Brain microvascular endothelial cell (primary cell): ENCODE measurements around the gene ATP7B.
"Not testable (repeated sequence)": the region's sequence is repeated elsewhere in the genome, so short reads cannot be mapped to it uniquely, and the experiment has no call there.

ENCODE experiments used
- DNase-seq: peaks from one replicate; pipeline ENCODE4 v3.0.0-alpha.2; 2020
- H3K27ac ChIP-seq: fragments of 250-450 bp; sonication (Bioruptor Pico); 2 replicates; pipeline ENCODE4 v1.5.1; 2020; ENCODE audit warnings: mild to moderate bottlenecking, moderate library complexity
- H3K27me3 ChIP-seq: fragments of 250-450 bp; sonication (Bioruptor Pico); replicated peaks from 2 replicates; pipeline ENCODE4 v1.5.1; 2020; ENCODE audit warnings: mild to moderate bottlenecking
- H3K36me3 ChIP-seq: fragments of 250-450 bp; sonication (Bioruptor Pico); replicated peaks from 2 replicates; pipeline ENCODE4 v1.5.1; 2020; ENCODE audit warnings: mild to moderate bottlenecking
- H3K4me3 ChIP-seq: 2 replicates; pipeline ENCODE4 v1.5.1; 2011; ENCODE audit warnings: low read depth, mild to moderate bottlenecking, control low read depth, low read length, moderate library complexity
- in situ Hi-C: cut with HindIII; loops from 2 replicates; pipeline ENCODE4 v1.10.0; 2017; ENCODE audit warnings: low sequenced_read_pairs, low pct_ligation_motif_present
- TF ChIP-seq, protein P1 (sequence below): IDR thresholded peaks from 2 replicates; pipeline ENCODE4 v1.5.1; 2011; ENCODE audit warnings: low read depth, mild to moderate bottlenecking, moderate library complexity, low read length, control low read depth, inconsistent platforms; ENCODE audit errors: missing control alignments

ATP7B gene

DNA sequence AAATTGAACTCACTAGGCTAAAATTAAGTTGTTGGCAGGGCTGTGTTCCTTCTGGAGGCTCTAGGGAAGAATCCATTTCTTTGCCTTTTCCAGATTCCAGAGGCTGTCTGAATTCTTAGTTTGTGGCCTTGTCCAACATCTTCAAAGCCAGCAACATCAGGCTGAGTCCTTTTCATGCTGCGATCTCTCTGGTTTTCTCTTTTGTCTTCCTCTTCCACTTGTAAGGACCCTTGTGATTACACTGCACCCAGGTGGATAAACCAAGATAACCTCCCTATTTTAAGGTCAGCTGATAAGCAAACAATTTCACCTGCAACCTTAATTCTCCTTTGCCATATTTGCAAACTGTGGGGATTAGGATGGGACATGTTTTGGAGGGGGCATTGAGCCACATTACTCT lies 24.8 kb upstream of the ATP7B start:
- Histone ChIP-seq H3K4me3 (no peak overlapping the region), H3K27ac (no peak overlapping the region), H3K27me3 (no peaks in the 10 kb centered on the region), H3K36me3 (no peaks in the 10 kb centered on the region)
- DNase-seq: no peak
- in situ Hi-C loops: no loop called here
- TF ChIP-seq, protein P1, sequence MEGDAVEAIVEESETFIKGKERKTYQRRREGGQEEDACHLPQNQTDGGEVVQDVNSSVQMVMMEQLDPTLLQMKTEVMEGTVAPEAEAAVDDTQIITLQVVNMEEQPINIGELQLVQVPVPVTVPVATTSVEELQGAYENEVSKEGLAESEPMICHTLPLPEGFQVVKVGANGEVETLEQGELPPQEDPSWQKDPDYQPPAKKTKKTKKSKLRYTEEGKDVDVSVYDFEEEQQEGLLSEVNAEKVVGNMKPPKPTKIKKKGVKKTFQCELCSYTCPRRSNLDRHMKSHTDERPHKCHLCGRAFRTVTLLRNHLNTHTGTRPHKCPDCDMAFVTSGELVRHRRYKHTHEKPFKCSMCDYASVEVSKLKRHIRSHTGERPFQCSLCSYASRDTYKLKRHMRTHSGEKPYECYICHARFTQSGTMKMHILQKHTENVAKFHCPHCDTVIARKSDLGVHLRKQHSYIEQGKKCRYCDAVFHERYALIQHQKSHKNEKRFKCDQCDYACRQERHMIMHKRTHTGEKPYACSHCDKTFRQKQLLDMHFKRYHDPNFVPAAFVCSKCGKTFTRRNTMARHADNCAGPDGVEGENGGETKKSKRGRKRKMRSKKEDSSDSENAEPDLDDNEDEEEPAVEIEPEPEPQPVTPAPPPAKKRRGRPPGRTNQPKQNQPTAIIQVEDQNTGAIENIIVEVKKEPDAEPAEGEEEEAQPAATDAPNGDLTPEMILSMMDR: no peak

DNA sequence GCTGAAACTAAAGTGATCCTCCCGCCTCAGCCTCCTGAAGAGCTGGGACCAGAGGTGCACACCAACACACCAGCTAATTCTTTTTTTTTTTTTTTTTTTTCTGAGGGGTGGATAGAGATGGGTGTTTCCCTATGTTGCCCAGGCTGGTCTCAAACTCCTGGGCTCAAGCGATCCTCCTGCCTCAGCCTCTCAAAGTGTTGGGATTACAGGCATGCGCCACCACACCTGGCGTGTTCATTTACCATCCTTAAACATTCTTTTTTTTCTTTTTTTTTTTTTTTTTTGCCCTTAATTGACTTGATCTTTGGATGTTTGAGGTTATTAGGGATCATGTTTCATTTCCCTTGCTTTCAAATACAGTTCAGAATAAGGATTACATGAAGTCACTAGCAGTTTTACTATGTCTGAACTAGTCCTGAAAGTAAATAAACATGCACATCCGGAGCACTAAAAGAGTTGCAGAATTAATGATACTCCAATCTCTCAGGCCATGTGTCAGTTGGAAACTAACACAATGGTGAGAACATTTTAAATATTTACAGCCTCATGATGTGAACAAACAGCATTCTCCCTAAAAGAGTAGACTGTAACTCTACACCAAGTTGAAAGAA lies 23.5 kb upstream of the ATP7B start:
- H3K27ac ChIP-seq: no peak overlapping the region
- TF ChIP-seq, protein P1: no peak
- DNase-seq: no peak

DNA sequence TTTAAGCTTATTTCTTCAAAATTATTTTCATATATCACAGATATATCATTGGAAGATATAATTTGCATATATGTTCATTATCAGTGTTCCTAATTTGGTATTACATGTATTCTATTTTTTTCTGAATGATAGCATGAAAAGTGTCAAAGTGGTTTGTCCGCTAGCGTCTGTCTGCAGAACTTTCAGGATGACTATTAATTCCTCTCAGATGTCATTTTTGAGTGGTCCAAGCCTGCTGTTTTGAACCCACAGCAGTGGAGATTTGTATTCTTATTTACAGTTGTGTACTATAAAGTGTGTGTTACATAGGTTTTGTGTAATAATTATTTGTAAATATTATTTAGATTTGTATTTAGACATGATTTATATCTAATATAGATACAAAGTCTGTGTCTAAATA lies 21.8 kb upstream of the ATP7B start:
- H3K36me3 ChIP-seq: peaks cover 3% of the 10 kb centered on the region
- TF ChIP-seq, protein P1: no peak
- H3K27me3 ChIP-seq: no peaks in the 10 kb centered on the region
- DNase-seq: no peak
- in situ Hi-C loops: no loop called here
- no peak overlapping the region for H3K4me3 ChIP-seq
- H3K27ac ChIP-seq: no peak overlapping the region

More for the DNA sequence above, 23.5 kb upstream of the ATP7B start:
- Histone ChIP-seq H3K4me3 (no peak overlapping the region), H3K36me3 (no peaks in the 10 kb centered on the region), H3K27me3 (no peaks in the 10 kb centered on the region)
- in situ Hi-C loops: no loop called here

DNA sequence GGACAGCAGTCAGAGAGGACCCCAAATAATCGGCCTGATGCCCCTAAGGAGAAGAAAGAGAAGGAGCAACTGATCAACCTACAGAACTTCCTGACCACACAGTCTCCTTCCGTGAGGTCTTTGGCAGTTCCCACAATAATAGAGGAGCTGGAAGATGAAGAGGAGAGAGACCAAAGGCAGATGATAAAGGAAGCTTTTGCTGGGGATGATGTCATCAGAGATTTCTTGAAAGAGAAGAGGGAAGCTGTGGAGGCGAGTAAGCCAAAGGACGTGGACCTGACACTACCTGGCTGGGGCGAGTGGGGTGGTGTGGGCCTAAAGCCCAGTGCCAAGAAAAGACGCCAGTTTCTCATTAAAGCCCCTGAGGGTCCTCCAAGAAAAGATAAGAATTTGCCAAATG lies 19.2 kb upstream of the ATP7B start:
- DNase-seq, H3K27ac ChIP-seq, H3K27me3 ChIP-seq, in situ Hi-C loops, H3K4me3 ChIP-seq: not testable (repeated sequence)
- H3K36me3 ChIP-seq: peaks cover 12% of the 10 kb centered on the region

DNA sequence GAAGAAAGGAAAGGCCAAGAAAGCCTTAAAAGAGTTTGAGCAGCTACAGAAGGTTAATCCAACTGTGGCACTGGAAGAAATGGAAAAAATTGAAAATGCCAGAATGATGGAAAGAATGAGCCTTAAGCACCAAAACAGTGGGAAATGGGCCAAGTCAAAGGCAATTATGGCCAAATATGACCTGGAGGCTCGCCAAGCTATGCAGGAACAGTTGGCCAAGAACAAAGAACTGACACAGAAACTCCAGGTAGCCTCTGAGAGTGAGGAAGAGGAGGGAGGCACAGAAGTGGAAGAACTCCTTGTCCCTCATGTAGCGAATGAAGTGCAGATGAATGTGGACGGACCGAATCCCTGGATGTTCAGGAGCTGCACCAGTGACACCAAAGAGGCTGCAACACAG lies 18.3 kb upstream of the ATP7B start:
- no peak overlapping the region for H3K27ac ChIP-seq
- H3K27me3 ChIP-seq: no peaks in the 10 kb centered on the region
- in situ Hi-C loops: no loop called here
- no peak for DNase-seq
- TF ChIP-seq, protein P1: no peak
- peaks cover 16% of the 10 kb centered on the region for H3K36me3 ChIP-seq
- H3K4me3 ChIP-seq: no peak overlapping the region

DNA sequence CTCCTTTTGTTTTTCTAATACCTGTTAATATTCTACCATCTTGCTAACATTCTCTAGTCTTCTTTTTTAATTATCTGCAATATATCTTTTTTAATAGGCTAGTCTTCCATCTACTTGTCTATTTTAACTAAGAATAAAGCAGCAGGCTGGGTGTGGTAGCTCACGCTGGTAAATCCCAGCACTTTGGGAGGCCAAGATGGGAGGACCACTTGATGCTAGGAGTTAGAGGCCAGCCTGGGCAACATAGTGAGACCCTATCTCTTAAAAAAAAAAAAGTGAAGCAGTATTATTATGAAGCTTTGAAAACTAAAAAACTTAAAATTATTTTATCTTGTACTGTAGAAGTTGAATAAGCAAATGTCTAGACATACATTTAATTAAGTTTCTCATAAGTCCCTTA lies 16.6 kb upstream of the ATP7B start:
- H3K27ac ChIP-seq: no peak overlapping the region
- peaks cover 26% of the 10 kb centered on the region for H3K36me3 ChIP-seq
- no peak overlapping the region for H3K4me3 ChIP-seq
- in situ Hi-C loops: no loop called here
- H3K27me3 ChIP-seq: no peaks in the 10 kb centered on the region
- no peak for DNase-seq
- TF ChIP-seq, protein P1: no peak
